Stimulated activated naive CD8-positive, alpha-beta T cell treated with anti-CD3 and anti-CD28 coated beads, Interleukin-15, Interleukin-2, amounts not matched to agents 100 ng/mL and 50 ng/mL, for 24 hours (primary cell): ENCODE measurements around the gene HOXD10.

ENCODE experiments used
- H3K27ac Mint-ChIP-seq: one replicate; pipeline ENCODE4 v1.8.0; 2021; ENCODE audit warnings: mild to moderate bottlenecking, mixed read lengths
- H3K27me3 Mint-ChIP-seq: one replicate; pipeline ENCODE4 v1.8.0; 2021; ENCODE audit warnings: mixed read lengths
- H3K36me3 Mint-ChIP-seq: one replicate; pipeline ENCODE4 v1.8.0; 2021; ENCODE audit warnings: low read depth, mixed read lengths
- H3K4me1 Mint-ChIP-seq: one replicate; pipeline ENCODE4 v1.8.0; 2021; ENCODE audit warnings: low read depth, mixed read lengths
- H3K4me3 Mint-ChIP-seq: one replicate; pipeline ENCODE4 v1.8.0; 2021; ENCODE audit warnings: mild to moderate bottlenecking, mixed read lengths
- H3K9me3 Mint-ChIP-seq: one replicate; pipeline ENCODE4 v1.8.0; 2021; ENCODE audit warnings: mixed read lengths

The HOXD10 gene

GRCh38 chr2:176115883-176116813 lies at the start of gene HOXD10:
Gene HOXD10, plus strand, starts transcription at chr2:176116778. Its CDS starts 56 bp downstream, at chr2:176116834.
- Mint-ChIP-seq H3K9me3 (peaks cover 10% of the 10 kb centered on the region), H3K4me3 (no peak within 1 kb of the TSS), H3K27ac (no peak within 1 kb of the TSS), H3K4me1 (no peaks in the 10 kb centered on the region), H3K36me3 (peaks cover 9% of the 10 kb centered on the region), H3K27me3 (peaks cover 98% of the 10 kb centered on the region)

- no peak overlapping the region for H3K27ac Mint-ChIP-seq
- H3K4me1 Mint-ChIP-seq = peaks cover 13% of the 10 kb centered on the region
- H3K36me3 Mint-ChIP-seq = no peaks in the 10 kb centered on the region
- H3K9me3 Mint-ChIP-seq = no peaks in the 10 kb centered on the region
- H3K27me3 Mint-ChIP-seq = peaks cover 83% of the 10 kb centered on the region
- no peak overlapping the region for H3K4me3 Mint-ChIP-seq
These were observed 48.8 kb upstream of the HOXD10 start for GRCh38 chr2:176067589-176068418.

- H3K27ac Mint-ChIP-seq = no peak overlapping the region
- H3K4me3 Mint-ChIP-seq = no peak overlapping the region
- no peaks in the 10 kb centered on the region for H3K36me3 Mint-ChIP-seq
- H3K9me3 Mint-ChIP-seq = no peaks in the 10 kb centered on the region
- peaks cover 84% of the 10 kb centered on the region for H3K27me3 Mint-ChIP-seq
- H3K4me1 Mint-ChIP-seq = peaks cover 13% of the 10 kb centered on the region
These were observed 48.2 kb upstream of the HOXD10 start for GRCh38 chr2:176068419-176068832.

GRCh38 chr2:176071330-176072291 lies 45.0 kb upstream of the HOXD10 start:
- Mint-ChIP-seq H3K4me1 (peaks cover 9% of the 10 kb centered on the region), H3K27me3 (peaks cover 92% of the 10 kb centered on the region), H3K36me3 (no peaks in the 10 kb centered on the region), H3K9me3 (peaks cover 11% of the 10 kb centered on the region), H3K4me3 (no peak overlapping the region), H3K27ac (no peak overlapping the region)

- Mint-ChIP-seq H3K4me1 (peaks cover 9% of the 10 kb centered on the region), H3K36me3 (no peaks in the 10 kb centered on the region), H3K27me3 (peaks cover 94% of the 10 kb centered on the region), H3K27ac (no peak overlapping the region), H3K9me3 (peaks cover 12% of the 10 kb centered on the region), H3K4me3 (no peak overlapping the region)
These were observed 44.3 kb upstream of the HOXD10 start for GRCh38 chr2:176072292-176072669.

- H3K27me3 Mint-ChIP-seq = peaks cover 88% of the 10 kb centered on the region
- no peak overlapping the region for H3K4me3 Mint-ChIP-seq
- H3K9me3 Mint-ChIP-seq = peaks cover 13% of the 10 kb centered on the region
- peaks cover 4% of the 10 kb centered on the region for H3K4me1 Mint-ChIP-seq
- peaks cover 1% of the 10 kb centered on the region for H3K36me3 Mint-ChIP-seq
- no peak overlapping the region for H3K27ac Mint-ChIP-seq
These were observed 43.4 kb upstream of the HOXD10 start for GRCh38 chr2:176072951-176073904.

- Mint-ChIP-seq H3K9me3 (peaks cover 20% of the 10 kb centered on the region), H3K4me3 (no peak overlapping the region), H3K27ac (no peak overlapping the region), H3K27me3 (peaks cover 86% of the 10 kb centered on the region), H3K36me3 (peaks cover 12% of the 10 kb centered on the region), H3K4me1 (peaks cover 7% of the 10 kb centered on the region)
These were observed 41.6 kb upstream of the HOXD10 start for GRCh38 chr2:176074919-176075425.

GRCh38 chr2:176075481-176075880 lies 41.1 kb upstream of the HOXD10 start:
- peaks cover 20% of the 10 kb centered on the region for H3K9me3 Mint-ChIP-seq
- peaks cover 7% of the 10 kb centered on the region for H3K4me1 Mint-ChIP-seq
- peaks cover 81% of the 10 kb centered on the region for H3K27me3 Mint-ChIP-seq
- H3K4me3 Mint-ChIP-seq = no peak overlapping the region
- no peak overlapping the region for H3K27ac Mint-ChIP-seq
- H3K36me3 Mint-ChIP-seq = peaks cover 12% of the 10 kb centered on the region

- Mint-ChIP-seq H3K27me3 (peaks cover 79% of the 10 kb centered on the region), H3K36me3 (peaks cover 14% of the 10 kb centered on the region), H3K27ac (no peak overlapping the region), H3K4me1 (peaks cover 9% of the 10 kb centered on the region), H3K9me3 (peaks cover 21% of the 10 kb centered on the region), H3K4me3 (no peak overlapping the region)
These were observed 40.5 kb upstream of the HOXD10 start for GRCh38 chr2:176076063-176076462.

- Mint-ChIP-seq H3K4me1 (peaks cover 15% of the 10 kb centered on the region), H3K9me3 (peaks cover 24% of the 10 kb centered on the region), H3K27me3 (peaks cover 81% of the 10 kb centered on the region), H3K27ac (no peak overlapping the region), H3K36me3 (peaks cover 20% of the 10 kb centered on the region), H3K4me3 (no peak overlapping the region)
These were observed 39.8 kb upstream of the HOXD10 start for GRCh38 chr2:176076796-176077195.

- Mint-ChIP-seq H3K27me3 (peaks cover 79% of the 10 kb centered on the region), H3K9me3 (peaks cover 24% of the 10 kb centered on the region)
These were observed 37.9 kb upstream of the HOXD10 start for GRCh38 chr2:176078541-176079284.

GRCh38 chr2:176079285-176079830 lies 37.2 kb upstream of the HOXD10 start:
- peak overlapping the region; percentile 77 for H3K27ac Mint-ChIP-seq
- H3K27me3 Mint-ChIP-seq = peaks cover 80% of the 10 kb centered on the region
- H3K4me3 Mint-ChIP-seq = peak overlapping the region; percentile 62
- H3K4me1 Mint-ChIP-seq = peaks cover 18% of the 10 kb centered on the region
- peaks cover 24% of the 10 kb centered on the region for H3K9me3 Mint-ChIP-seq
- H3K36me3 Mint-ChIP-seq = peaks cover 29% of the 10 kb centered on the region

More at GRCh38 chr2:176078541-176079284, 37.9 kb upstream of the HOXD10 start:
- peak overlapping the region; percentile 77 for H3K27ac Mint-ChIP-seq
- H3K4me1 Mint-ChIP-seq = peaks cover 18% of the 10 kb centered on the region
- H3K4me3 Mint-ChIP-seq = peak overlapping the region; percentile 62
- H3K36me3 Mint-ChIP-seq = peaks cover 28% of the 10 kb centered on the region
